HG02938 (cell line): Measurements from ENCODE around the gene BAHCC1.

Experiments
- ATAC-seq: cut with Tn5 transposase; IDR thresholded peaks from one replicate; pipeline ENCODE4 v1.9.1; 2021; ENCODE audit warnings: mild to moderate bottlenecking, moderate library complexity; ENCODE audit not compliant: unreplicated experiment

The BAHCC1 gene

DNA sequence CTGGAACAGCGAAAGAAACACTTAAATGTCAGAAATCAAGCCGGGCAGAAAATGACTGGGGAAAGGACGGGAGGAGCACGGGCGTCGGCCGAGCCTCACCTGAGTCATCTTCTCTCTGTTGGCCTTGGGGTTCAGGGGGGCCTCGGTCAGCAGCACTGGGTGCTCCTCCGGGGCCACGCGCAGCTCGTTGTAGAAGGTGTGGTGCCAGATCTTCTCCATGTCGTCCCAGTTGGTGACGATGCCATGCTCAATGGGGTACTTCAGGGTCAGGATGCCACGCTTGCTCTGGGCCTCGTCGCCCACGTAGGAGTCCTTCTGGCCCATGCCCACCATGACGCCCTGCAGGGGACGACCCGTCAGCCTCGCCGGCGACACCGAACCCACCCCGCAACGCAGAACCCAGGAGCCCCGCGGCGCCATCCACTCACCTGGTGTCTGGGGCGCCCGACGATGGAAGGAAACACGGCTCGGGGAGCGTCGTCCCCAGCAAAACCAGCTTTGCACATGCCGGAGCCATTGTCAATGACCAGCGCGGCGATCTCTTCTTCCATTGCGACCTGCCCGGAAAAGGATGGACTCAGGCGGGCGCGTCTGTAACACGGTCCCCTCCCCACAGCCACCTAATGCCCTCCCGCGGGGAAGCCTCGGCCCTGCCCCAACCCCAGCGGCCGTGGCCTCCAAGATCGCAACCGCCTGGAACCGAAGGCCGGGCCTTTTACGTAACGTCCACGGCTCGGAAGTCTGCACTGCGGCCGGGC lies 116.7 kb downstream of the BAHCC1 start:
- ATAC-seq, result peak; percentile 1

GRCh38 chr17:81512562-81513371 lies 117.5 kb downstream of the BAHCC1 start, which contains the start of gene ACTG1:
TSS of gene ACTG1 (minus strand) at chr17:81512799. CDS start at chr17:81512354, 445 bp downstream.
- peak; percentile 39 for ATAC-seq

- ATAC-seq, result no peak
Measured at GRCh38 chr17:81513372-81513752, 118.1 kb downstream of the BAHCC1 start.

GRCh38 chr17:81513753-81514488 lies 118.7 kb downstream of the BAHCC1 start:
- no peak for ATAC-seq

DNA sequence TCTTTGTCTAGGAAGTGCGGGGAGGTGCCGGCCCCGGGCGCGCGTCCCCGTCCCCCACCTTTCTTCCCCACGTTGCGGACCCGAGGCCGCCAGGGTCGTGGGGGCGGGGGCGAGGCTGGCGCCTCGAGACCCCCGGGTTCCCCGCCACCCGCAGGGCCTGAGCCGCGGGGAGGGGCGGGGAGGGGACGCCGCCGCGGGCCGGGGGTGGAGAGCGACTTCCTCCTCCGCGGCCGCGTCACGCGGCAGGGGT lies 119.2 kb downstream of the BAHCC1 start:
- no peak for ATAC-seq

GRCh38 chr17:81514739-81515529 lies 119.7 kb downstream of the BAHCC1 start:
- ATAC-seq, result no peak

DNA sequence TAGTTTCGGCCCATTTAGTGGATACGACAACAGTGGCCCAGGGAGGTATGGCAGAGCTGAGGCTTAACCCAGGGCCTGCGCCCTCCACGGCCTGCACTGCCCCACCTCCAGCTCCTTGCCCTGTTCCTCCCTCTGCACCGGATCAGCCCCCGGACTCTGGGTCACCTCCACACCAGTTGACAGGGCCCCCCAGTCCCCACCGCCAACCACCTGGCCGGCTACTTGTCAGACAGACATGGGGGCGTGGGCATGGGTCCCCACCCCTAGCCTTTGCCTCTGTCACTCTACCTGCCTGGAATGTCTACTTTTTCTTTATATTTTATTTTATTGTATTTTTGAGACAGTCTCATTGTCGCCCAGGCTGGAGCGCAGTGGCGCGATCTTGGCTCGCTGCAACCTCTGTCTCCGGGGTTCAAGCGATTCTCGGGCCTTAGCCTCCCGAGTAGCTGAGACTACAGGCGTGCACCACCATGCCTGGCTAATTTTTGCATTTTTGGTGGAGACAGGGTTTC lies 120.3 kb downstream of the BAHCC1 start:
- no peak for ATAC-seq
